C4-2B (cell line): ENCODE results near the gene GTF3C5.

ENCODE experiments used
- ZFX ChIP-seq: fragments of 450-650 bp; IDR thresholded peaks from 2 replicates; pipeline ENCODE4 v1.6.1; 2017
- TF ChIP-seq, protein P1 (sequence below): fragments of 450-650 bp; conservative IDR thresholded peaks from 2 replicates; pipeline ENCODE4 v1.5.1; 2017; ENCODE audit warnings: mild to moderate bottlenecking

- TF ChIP-seq, protein P1, sequence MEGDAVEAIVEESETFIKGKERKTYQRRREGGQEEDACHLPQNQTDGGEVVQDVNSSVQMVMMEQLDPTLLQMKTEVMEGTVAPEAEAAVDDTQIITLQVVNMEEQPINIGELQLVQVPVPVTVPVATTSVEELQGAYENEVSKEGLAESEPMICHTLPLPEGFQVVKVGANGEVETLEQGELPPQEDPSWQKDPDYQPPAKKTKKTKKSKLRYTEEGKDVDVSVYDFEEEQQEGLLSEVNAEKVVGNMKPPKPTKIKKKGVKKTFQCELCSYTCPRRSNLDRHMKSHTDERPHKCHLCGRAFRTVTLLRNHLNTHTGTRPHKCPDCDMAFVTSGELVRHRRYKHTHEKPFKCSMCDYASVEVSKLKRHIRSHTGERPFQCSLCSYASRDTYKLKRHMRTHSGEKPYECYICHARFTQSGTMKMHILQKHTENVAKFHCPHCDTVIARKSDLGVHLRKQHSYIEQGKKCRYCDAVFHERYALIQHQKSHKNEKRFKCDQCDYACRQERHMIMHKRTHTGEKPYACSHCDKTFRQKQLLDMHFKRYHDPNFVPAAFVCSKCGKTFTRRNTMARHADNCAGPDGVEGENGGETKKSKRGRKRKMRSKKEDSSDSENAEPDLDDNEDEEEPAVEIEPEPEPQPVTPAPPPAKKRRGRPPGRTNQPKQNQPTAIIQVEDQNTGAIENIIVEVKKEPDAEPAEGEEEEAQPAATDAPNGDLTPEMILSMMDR: no peak
- TF ChIP-seq ZFX: no peak
These were observed 71.6 kb downstream of the GTF3C5 start for GRCh38 chr9:133102190-133103021.
